WTC11 (cell line): ENCODE results near the gene MAP6. TPM values are rescaled to one million over a fixed set of nuclear protein-coding genes. Genes with fewer than 3 reads are reported as not detected.

Experiments
- ATAC-seq: fragments of 200-7000 bp; cut with Tn5 transposase; 2 replicates; pipeline ENCODE4 v1.10.0; 2021; ENCODE audit warnings: mild to moderate bottlenecking, moderate library complexity
- CTCF ChIA-PET: fragments of 300-600 bp; sonication (Branson Sonifier 250); formaldehyde crosslinking; loops from one replicate; lab custom pipeline; 2021; ENCODE audit warnings: antibody characterized with exemption; lab: Charles Lee
- POLR2A ChIA-PET: fragments of 350-600 bp; sonication (Branson Sonifier 250); formaldehyde crosslinking; loops from one replicate; lab custom pipeline; 2021; ENCODE audit warnings: antibody characterized with exemption; lab: Charles Lee
- DNase-seq: peaks from one replicate; pipeline ENCODE4 v3.0.0; 2021; ENCODE audit warnings: low spot score
- H3K27ac Mint-ChIP-seq: 2 replicates; pipeline ENCODE4 v1.8.0; 2021; ENCODE audit warnings: mixed read lengths
- H3K27me3 Mint-ChIP-seq: 2 replicates; pipeline ENCODE4 v1.8.0; 2021; ENCODE audit warnings: low read depth, mild to moderate bottlenecking, moderate library complexity, mixed read lengths
- H3K36me3 Mint-ChIP-seq: 2 replicates; pipeline ENCODE4 v1.8.0; 2021; ENCODE audit warnings: mixed read lengths
- H3K4me1 Mint-ChIP-seq: 2 replicates; pipeline ENCODE4 v1.8.0; 2022; ENCODE audit warnings: mixed read lengths
- H3K4me3 Mint-ChIP-seq: 2 replicates; pipeline ENCODE4 v1.8.0; 2021; ENCODE audit warnings: mild to moderate bottlenecking, moderate library complexity, mixed read lengths
- H3K9me3 Mint-ChIP-seq: 2 replicates; pipeline ENCODE4 v1.8.0; 2021; ENCODE audit warnings: mixed read lengths
- ATF6 ChIP-seq: sonication (generic); formaldehyde crosslinking; IDR thresholded peaks from 2 replicates; pipeline ENCODE4 v1.8.1; 2023; ENCODE audit warnings: mild to moderate bottlenecking, missing genetic modification reagents
- E2F4 ChIP-seq: sonication (generic); formaldehyde crosslinking; IDR thresholded peaks from 2 replicates; pipeline ENCODE4 v1.8.1; 2022; ENCODE audit warnings: low read depth, mild to moderate bottlenecking, moderate library complexity, missing genetic modification reagents, borderline replicate concordance
- EMX1 ChIP-seq: fragments of 250-450 bp; sonication (Bioruptor Pico); IDR thresholded peaks from 2 replicates; pipeline ENCODE4 v1.8.0; 2021; ENCODE audit warnings: mild to moderate bottlenecking
- ERG ChIP-seq: fragments of 250-450 bp; sonication (Bioruptor Pico); IDR thresholded peaks from 2 replicates; pipeline ENCODE4 v1.8.0; 2021; ENCODE audit warnings: mild to moderate bottlenecking
- FOXJ3 ChIP-seq: sonication (generic); formaldehyde crosslinking; IDR thresholded peaks from 2 replicates; pipeline ENCODE4 v1.9.0; 2021; ENCODE audit warnings: missing genetic modification reagents, mild to moderate bottlenecking, borderline replicate concordance
- GRHL2 ChIP-seq: fragments of 250-450 bp; sonication (Bioruptor Pico); IDR thresholded peaks from 2 replicates; pipeline ENCODE4 v1.8.0; 2022; ENCODE audit warnings: mild to moderate bottlenecking, moderate library complexity; ENCODE audit not compliant: insufficient replicate concordance, severe bottlenecking
- JUN ChIP-seq: sonication (generic); formaldehyde crosslinking; IDR thresholded peaks from 2 replicates; pipeline ENCODE4 v1.8.0; 2023; ENCODE audit warnings: mild to moderate bottlenecking, missing genetic modification reagents
- KAT7 ChIP-seq: sonication (generic); formaldehyde crosslinking; IDR thresholded peaks from 2 replicates; pipeline ENCODE4 v1.8.1; 2023; ENCODE audit warnings: missing genetic modification reagents, mild to moderate bottlenecking, borderline replicate concordance
- STAT6 ChIP-seq: sonication (generic); formaldehyde crosslinking; conservative IDR thresholded peaks from 2 replicates; pipeline ENCODE4 v1.8.1; 2023; ENCODE audit warnings: mild to moderate bottlenecking, low read depth, missing genetic modification reagents, moderate library complexity
- total RNA-seq: library from RNA; stranded (reverse); gene quantifications from 3 replicates; pipeline ENCODE4 v1.2.3, GENCODE V29; 2021
- TF ChIP-seq, protein P1 (sequence below): fragments of 250-450 bp; sonication (Bioruptor Pico); IDR thresholded peaks from 2 replicates; pipeline ENCODE4 v1.9.0; 2021; ENCODE audit warnings: mild to moderate bottlenecking
- TF ChIP-seq, protein P2 (sequence below): fragments of 250-450 bp; sonication (Bioruptor Pico); IDR thresholded peaks from 2 replicates; pipeline ENCODE4 v1.9.0; 2021; ENCODE audit warnings: mild to moderate bottlenecking, borderline replicate concordance
- TF ChIP-seq, protein P3 (sequence below): fragments of 200-600 bp; IDR thresholded peaks from 2 replicates; pipeline ENCODE4 v1.8.0; 2022; ENCODE audit warnings: antibody characterized with exemption
- TF ChIP-seq, protein P4 (sequence below): sonication (generic); formaldehyde crosslinking; IDR thresholded peaks from 2 replicates; pipeline ENCODE4 v1.8.0; 2022; ENCODE audit warnings: mild to moderate bottlenecking, missing genetic modification reagents

The MAP6 gene
- total RNA-seq, 1 experiment from 2014 or later = 0.90 TPM

DNA sequence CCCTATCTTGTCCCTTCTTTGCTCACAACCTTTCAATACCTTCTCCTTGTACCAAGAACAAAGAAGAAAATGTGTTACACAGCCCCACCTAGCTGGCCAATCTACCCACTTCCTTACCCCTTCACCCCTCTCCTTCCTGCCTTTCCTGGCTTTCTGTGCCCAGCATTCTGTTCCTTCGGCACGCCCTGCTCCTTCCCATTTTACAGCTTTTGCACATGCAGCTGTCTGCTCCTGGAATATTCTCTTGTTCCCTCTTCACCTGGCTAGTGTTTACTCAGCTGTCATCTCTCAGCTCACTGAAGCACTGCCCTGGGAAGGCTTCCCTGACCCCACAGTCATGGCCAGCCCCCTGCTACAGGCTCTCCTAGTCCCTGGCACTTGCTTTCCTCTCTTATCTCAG is 76.1 kb downstream of the MAP6 start:
- DNase-seq = no peak
- no peak overlapping the region for H3K27ac Mint-ChIP-seq
- no peaks in the 10 kb centered on the region for H3K36me3 Mint-ChIP-seq
- ATAC-seq = no peak
- no peak for TF ChIP-seq ERG (CRISPR knock-in tag)
- TF ChIP-seq FOXJ3 (CRISPR knock-in tag) = no peak
- no peak for TF ChIP-seq JUN
- TF ChIP-seq, protein P1, sequence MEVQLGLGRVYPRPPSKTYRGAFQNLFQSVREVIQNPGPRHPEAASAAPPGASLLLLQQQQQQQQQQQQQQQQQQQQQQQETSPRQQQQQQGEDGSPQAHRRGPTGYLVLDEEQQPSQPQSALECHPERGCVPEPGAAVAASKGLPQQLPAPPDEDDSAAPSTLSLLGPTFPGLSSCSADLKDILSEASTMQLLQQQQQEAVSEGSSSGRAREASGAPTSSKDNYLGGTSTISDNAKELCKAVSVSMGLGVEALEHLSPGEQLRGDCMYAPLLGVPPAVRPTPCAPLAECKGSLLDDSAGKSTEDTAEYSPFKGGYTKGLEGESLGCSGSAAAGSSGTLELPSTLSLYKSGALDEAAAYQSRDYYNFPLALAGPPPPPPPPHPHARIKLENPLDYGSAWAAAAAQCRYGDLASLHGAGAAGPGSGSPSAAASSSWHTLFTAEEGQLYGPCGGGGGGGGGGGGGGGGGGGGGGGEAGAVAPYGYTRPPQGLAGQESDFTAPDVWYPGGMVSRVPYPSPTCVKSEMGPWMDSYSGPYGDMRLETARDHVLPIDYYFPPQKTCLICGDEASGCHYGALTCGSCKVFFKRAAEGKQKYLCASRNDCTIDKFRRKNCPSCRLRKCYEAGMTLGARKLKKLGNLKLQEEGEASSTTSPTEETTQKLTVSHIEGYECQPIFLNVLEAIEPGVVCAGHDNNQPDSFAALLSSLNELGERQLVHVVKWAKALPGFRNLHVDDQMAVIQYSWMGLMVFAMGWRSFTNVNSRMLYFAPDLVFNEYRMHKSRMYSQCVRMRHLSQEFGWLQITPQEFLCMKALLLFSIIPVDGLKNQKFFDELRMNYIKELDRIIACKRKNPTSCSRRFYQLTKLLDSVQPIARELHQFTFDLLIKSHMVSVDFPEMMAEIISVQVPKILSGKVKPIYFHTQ (CRISPR knock-in tag) = no peak
- no peak for TF ChIP-seq GRHL2 (CRISPR knock-in tag)
- TF ChIP-seq KAT7 (CRISPR knock-in tag) = no peak
- no peak for TF ChIP-seq ATF6
- no peak for TF ChIP-seq STAT6 (CRISPR knock-in tag)
- TF ChIP-seq EMX1 (CRISPR knock-in tag) = no peak
- no peak for TF ChIP-seq E2F4 (CRISPR knock-in tag)
- TF ChIP-seq, protein P2, sequence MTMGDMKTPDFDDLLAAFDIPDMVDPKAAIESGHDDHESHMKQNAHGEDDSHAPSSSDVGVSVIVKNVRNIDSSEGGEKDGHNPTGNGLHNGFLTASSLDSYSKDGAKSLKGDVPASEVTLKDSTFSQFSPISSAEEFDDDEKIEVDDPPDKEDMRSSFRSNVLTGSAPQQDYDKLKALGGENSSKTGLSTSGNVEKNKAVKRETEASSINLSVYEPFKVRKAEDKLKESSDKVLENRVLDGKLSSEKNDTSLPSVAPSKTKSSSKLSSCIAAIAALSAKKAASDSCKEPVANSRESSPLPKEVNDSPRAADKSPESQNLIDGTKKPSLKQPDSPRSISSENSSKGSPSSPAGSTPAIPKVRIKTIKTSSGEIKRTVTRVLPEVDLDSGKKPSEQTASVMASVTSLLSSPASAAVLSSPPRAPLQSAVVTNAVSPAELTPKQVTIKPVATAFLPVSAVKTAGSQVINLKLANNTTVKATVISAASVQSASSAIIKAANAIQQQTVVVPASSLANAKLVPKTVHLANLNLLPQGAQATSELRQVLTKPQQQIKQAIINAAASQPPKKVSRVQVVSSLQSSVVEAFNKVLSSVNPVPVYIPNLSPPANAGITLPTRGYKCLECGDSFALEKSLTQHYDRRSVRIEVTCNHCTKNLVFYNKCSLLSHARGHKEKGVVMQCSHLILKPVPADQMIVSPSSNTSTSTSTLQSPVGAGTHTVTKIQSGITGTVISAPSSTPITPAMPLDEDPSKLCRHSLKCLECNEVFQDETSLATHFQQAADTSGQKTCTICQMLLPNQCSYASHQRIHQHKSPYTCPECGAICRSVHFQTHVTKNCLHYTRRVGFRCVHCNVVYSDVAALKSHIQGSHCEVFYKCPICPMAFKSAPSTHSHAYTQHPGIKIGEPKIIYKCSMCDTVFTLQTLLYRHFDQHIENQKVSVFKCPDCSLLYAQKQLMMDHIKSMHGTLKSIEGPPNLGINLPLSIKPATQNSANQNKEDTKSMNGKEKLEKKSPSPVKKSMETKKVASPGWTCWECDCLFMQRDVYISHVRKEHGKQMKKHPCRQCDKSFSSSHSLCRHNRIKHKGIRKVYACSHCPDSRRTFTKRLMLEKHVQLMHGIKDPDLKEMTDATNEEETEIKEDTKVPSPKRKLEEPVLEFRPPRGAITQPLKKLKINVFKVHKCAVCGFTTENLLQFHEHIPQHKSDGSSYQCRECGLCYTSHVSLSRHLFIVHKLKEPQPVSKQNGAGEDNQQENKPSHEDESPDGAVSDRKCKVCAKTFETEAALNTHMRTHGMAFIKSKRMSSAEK = no peak
- TF ChIP-seq, protein P3, sequence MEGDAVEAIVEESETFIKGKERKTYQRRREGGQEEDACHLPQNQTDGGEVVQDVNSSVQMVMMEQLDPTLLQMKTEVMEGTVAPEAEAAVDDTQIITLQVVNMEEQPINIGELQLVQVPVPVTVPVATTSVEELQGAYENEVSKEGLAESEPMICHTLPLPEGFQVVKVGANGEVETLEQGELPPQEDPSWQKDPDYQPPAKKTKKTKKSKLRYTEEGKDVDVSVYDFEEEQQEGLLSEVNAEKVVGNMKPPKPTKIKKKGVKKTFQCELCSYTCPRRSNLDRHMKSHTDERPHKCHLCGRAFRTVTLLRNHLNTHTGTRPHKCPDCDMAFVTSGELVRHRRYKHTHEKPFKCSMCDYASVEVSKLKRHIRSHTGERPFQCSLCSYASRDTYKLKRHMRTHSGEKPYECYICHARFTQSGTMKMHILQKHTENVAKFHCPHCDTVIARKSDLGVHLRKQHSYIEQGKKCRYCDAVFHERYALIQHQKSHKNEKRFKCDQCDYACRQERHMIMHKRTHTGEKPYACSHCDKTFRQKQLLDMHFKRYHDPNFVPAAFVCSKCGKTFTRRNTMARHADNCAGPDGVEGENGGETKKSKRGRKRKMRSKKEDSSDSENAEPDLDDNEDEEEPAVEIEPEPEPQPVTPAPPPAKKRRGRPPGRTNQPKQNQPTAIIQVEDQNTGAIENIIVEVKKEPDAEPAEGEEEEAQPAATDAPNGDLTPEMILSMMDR = no peak
- TF ChIP-seq, protein P4, sequence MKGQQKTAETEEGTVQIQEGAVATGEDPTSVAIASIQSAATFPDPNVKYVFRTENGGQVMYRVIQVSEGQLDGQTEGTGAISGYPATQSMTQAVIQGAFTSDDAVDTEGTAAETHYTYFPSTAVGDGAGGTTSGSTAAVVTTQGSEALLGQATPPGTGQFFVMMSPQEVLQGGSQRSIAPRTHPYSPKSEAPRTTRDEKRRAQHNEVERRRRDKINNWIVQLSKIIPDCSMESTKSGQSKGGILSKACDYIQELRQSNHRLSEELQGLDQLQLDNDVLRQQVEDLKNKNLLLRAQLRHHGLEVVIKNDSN (CRISPR knock-in tag) = no peak
- CTCF ChIA-PET = interaction anchor here (1.4 to 8.7 kb wide), 2 partner anchors 10 to 113 kb away, joined by 6 to 110 read pairs; no protein-coding TSS in a partner anchor
- POLR2A ChIA-PET = interaction anchor here (1.2 kb wide), 1 partner anchor 9 kb away, joined by 5 read pairs; no protein-coding TSS in a partner anchor
- H3K27me3 Mint-ChIP-seq = no peaks in the 10 kb centered on the region; the same call in none of the 2 replicates
- H3K4me3 Mint-ChIP-seq = no peak overlapping the region
- peaks cover 19% of the 10 kb centered on the region for H3K4me1 Mint-ChIP-seq
- no peaks in the 10 kb centered on the region for H3K9me3 Mint-ChIP-seq
